ENCODE results near the gene SLC22A23.

SLC22A23 gene

DNA sequence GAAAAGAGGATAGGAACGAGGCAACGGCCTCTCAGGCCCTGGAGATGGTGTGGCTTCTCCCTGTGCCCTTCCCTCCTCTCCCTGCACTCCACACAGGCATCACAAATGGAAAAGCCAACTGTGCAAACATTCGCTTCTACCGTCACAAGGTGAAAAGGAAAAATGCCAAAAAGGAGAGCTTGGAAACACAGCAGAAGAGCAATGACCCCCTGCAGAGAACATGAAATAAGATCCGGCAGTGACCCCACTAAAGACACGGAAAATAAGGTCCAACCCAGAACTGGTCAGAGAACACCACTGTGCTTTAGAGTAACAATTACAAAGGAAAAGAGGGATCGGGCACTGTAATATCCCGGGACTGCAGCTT, 63.0 kb downstream of the SLC22A23 start:
- no peak overlapping the region for H3K4me3 Mint-ChIP-seq
- peaks cover 31% of the 10 kb centered on the region for H3K4me1 Mint-ChIP-seq
- no peaks in the 10 kb centered on the region for H3K9me3 Mint-ChIP-seq
- DNase-seq = no peak
- H3K27ac Mint-ChIP-seq = no peak overlapping the region
- no peaks in the 10 kb centered on the region for H3K36me3 Mint-ChIP-seq (ENCODE audit: low read depth)
- TF ChIP-seq, protein P1, sequence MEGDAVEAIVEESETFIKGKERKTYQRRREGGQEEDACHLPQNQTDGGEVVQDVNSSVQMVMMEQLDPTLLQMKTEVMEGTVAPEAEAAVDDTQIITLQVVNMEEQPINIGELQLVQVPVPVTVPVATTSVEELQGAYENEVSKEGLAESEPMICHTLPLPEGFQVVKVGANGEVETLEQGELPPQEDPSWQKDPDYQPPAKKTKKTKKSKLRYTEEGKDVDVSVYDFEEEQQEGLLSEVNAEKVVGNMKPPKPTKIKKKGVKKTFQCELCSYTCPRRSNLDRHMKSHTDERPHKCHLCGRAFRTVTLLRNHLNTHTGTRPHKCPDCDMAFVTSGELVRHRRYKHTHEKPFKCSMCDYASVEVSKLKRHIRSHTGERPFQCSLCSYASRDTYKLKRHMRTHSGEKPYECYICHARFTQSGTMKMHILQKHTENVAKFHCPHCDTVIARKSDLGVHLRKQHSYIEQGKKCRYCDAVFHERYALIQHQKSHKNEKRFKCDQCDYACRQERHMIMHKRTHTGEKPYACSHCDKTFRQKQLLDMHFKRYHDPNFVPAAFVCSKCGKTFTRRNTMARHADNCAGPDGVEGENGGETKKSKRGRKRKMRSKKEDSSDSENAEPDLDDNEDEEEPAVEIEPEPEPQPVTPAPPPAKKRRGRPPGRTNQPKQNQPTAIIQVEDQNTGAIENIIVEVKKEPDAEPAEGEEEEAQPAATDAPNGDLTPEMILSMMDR (IDR thresholded peaks at IDR 0.05) = no peak
- H3K27me3 Mint-ChIP-seq (ENCODE audit: low read depth, poor library complexity) = no peaks in the 10 kb centered on the region

DNA sequence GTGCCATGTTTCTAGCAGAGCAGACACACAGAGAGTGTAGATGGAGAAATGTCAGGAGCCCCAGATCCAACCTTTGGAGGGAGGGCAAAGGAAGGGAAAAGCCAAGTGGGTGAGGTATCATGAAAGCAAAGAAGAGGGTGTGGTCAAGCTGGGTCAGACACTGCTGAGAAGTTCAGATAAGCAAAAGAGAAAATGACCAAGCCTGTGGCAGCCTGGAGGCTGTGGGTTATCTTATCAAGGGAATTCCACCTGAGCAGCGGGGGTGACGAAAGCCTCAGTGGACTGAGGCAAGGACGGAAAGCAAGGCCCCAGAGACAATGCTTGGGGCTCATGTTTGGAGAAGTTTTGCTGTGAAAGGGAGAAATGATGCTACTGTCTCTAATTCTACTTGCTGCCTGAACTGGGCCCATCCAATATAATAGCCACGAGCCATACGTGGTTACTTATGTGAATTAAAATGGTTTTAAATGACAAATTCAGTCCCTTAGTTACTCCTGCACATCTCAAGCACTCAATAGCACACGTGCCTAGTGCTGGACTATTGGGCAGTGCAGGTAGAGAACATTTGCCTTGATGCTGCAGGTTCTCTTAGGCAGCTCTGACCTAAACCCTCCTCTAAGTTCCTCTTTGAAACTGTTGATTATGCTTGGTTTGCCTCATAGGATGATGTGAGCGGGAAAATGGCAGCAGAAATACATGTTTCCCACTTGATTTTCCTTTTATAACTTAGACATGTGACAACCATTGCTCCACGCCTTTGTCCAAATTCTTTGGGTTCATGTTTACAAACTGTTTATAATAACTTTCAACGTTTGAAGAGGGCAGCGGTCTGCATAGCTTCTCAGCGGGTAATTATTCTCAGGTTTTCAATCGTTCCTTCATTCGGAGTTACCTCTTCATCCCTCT, 63.7 kb downstream of the SLC22A23 start:
- no peaks in the 10 kb centered on the region for H3K27me3 Mint-ChIP-seq (ENCODE audit: low read depth, poor library complexity)
- H3K27ac Mint-ChIP-seq = no peak overlapping the region
- no peak for DNase-seq

DNA sequence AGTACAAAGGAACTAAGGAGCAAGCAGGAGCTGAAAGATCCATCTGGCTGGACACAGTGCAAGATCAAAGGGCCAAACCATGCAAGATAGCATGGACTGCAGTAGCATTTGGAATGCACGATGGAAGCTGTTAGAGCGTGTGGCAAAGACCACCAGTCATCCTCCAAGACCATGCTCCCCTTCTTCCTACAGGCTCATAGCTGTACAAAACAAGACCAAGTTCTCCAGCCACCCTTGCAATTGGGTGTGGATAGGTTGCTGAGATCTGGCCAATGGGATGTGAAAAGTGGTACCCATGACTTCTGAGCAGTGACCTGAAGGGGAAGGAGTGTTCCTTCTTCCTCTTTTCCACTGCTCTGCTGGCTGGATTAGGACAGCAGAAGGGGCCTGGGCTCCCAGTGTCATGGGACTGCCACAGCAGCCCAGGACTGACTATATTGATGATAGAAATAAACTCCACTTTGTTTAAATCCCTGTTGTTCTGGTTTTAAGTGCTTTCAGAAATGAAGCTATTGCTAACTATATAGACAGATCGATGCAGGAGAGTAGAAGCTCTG, 64.9 kb downstream of the SLC22A23 start:
- Mint-ChIP-seq H3K36me3 (ENCODE audit: low read depth) (peaks cover 17% of the 10 kb centered on the region), H3K4me1 (peaks cover 12% of the 10 kb centered on the region), H3K27me3 (ENCODE audit: low read depth, poor library complexity) (no peaks in the 10 kb centered on the region), H3K9me3 (peaks cover 6% of the 10 kb centered on the region), H3K4me3 (no peak overlapping the region), H3K27ac (no peak overlapping the region)
- DNase-seq = no peak
- TF ChIP-seq, protein P1 (IDR thresholded peaks at IDR 0.05) = no peak

More for the DNA sequence above, 63.7 kb downstream of the SLC22A23 start:
- no peak overlapping the region for H3K4me3 Mint-ChIP-seq
- TF ChIP-seq, protein P1 (IDR thresholded peaks at IDR 0.05) = no peak
- no peaks in the 10 kb centered on the region for H3K9me3 Mint-ChIP-seq
- H3K4me1 Mint-ChIP-seq = peaks cover 24% of the 10 kb centered on the region
- H3K36me3 Mint-ChIP-seq (ENCODE audit: low read depth) = peaks cover 5% of the 10 kb centered on the region

DNA sequence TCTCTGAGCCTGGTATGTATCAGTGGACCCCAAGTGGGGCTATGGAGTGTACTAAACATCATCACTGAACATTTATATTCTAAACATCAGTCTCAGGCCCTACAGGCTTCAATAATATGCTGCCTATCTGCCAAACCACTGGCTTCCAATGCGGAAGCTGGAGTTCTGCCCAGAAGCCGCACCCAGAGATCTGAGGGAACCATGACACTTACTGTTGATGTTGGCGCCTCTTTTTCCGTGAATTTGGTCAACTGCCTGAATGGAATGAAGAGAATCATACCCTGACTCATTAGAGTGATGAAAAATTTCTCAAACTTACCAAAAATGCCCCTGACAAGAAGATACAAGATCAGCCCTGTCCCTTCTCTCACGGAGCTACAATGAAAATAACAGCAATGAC, 66.2 kb downstream of the SLC22A23 start:
- DNase-seq = no peak
- Mint-ChIP-seq H3K27ac (no peak overlapping the region), H3K36me3 (ENCODE audit: low read depth) (peaks cover 26% of the 10 kb centered on the region), H3K4me3 (no peak overlapping the region), H3K9me3 (peaks cover 8% of the 10 kb centered on the region), H3K27me3 (ENCODE audit: low read depth, poor library complexity) (no peaks in the 10 kb centered on the region), H3K4me1 (peaks cover 6% of the 10 kb centered on the region)
- TF ChIP-seq, protein P1 (IDR thresholded peaks at IDR 0.05) = no peak

DNA sequence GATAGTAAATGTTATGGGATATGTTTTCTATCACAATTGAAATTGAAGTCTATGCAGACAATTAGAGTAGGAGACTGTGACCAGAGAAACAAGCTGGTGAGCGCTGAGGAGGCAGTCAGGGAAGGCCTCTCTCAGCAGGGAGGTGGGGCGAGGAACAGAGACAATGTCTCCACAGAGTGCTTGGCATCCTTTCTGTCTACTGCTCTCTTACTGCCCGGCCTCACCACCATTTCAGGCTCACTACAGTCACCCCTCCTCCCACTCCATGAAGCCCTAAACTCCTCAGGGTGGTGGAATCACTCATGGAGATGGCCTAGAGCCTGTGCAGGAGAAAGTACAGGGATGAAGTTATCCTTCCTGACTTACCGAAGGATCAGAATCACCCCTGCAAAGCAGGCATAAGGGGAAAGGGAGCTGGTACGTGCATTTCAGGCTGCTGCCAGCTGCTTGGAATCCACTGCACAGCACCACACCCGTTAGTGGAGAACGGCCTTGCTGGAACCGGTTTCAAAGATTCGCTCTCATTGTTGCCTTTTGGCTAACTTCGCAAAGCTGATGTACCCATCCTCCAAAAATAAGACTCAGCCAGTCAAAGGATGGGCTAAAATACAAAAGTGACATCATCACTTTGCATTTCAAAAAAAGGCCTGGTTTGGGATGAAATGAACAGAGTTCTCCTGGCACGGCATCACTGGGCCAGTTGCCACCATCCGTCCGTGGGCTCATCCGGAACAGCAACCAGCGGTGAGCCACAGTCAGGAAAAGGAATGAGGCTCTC, 67.3 kb downstream of the SLC22A23 start:
- TF ChIP-seq, protein P1 (IDR thresholded peaks at IDR 0.05) = no peak
- no peaks in the 10 kb centered on the region for H3K27me3 Mint-ChIP-seq (ENCODE audit: low read depth, poor library complexity)
- H3K9me3 Mint-ChIP-seq = peaks cover 8% of the 10 kb centered on the region

More for the DNA sequence above, 67.3 kb downstream of the SLC22A23 start:
- DNase-seq = no peak
- H3K4me3 Mint-ChIP-seq = no peak overlapping the region
- H3K27ac Mint-ChIP-seq = no peak overlapping the region
- H3K36me3 Mint-ChIP-seq (ENCODE audit: low read depth) = peaks cover 26% of the 10 kb centered on the region
- H3K4me1 Mint-ChIP-seq = peaks cover 17% of the 10 kb centered on the region
